AG08396 (cell line): ENCODE measurements around the gene MTIF2.
"Not testable (repeated sequence)": the region's sequence is repeated elsewhere in the genome, so short reads cannot be mapped to it uniquely, and the experiment has no call there.

ENCODE experiments used
- DNase-seq: peaks from one replicate; pipeline ENCODE4 v3.0.0; 2012; ENCODE audit warnings: low spot score, mixed read lengths

MTIF2 gene

DNA sequence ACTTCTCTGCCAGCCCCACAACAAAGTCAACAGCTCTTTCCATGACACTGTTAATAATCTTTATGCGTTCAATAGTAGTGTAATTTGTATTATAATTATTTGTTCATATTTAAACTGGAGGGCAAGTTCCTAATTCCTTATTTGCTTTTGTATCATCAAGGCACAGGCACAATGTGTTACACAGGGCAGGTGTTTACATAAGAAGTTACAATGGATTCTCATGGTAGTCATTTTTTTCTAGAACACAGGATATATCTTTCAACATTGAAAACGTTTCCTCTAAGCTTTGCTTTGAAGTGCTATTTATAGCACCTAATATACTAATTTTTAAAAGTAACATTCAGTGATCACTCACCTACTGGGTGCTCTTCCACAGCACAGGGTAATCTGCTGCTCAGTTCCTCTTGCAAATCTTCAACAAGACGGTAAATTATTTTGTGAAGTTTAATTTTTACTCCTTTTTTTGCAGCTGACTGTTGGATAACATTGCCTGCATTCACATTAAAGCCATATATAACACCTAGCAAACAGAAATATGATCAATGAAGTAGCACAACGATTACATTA lies 29.3 kb downstream of the MTIF2 start:
- DNase-seq: no peak

DNA sequence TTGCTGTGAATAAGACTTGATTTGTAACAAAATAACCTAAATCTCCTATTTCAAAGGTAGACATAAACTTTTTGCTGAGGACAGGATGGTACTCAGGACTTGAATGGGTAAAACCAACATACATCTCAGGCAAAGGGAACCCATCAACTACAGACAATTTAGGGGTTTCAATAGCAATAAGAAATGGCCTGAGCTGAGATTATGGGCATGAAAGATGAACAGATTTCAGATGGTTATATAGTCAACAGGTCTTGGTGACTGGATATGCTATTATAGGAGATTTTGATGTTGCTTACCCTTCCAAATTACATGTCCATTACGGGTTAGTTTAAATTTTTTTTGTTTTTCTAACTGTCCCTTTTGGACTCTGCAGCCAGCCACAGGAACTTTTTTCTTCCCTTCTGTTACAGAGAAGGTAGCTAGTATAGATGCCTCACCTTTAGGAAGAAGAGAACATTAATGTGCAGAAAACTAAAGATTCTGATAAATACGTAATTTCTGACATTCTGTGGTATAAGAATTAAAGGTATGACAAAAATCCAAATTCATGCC lies 32.0 kb downstream of the MTIF2 start:
- DNase-seq: no peak

DNA sequence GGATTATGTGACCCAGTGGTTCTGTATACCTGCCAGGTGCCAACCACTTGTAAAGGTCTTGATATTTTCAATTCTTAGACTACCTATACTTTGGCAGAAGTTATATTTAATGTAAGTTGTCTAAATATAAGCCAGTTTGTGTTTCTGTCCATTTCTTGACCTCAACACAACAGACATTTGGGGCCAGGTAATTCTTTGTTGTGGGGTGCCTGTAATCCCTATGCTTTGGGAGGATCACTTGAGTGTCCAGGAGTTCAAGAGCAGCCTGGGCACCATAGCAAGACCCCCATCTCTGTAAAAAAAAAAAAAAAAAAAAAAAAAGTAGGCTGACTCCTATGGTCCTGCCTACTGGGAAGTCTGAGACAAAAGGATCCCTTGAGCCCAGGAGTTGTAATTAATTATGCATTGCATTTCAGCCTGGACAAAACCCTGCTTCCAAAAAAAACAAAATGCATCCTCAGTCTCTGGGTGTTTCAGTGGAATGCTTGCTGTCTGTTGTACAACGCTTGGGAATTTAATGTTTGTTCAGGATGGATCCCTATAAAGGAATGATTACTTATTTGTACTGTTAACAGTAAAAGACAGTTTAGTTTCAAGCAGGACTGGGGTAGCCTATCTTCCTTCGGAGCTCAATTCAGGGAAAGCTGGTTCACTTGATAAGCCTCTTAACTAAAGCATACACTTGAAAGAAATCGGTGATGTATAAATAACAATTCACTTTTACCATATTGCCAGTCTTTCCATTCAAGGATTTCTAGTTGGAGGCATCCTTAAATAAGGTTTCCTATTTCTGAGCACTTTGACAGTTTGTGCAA lies 33.1 kb downstream of the MTIF2 start:
- DNase-seq: no peak

DNA sequence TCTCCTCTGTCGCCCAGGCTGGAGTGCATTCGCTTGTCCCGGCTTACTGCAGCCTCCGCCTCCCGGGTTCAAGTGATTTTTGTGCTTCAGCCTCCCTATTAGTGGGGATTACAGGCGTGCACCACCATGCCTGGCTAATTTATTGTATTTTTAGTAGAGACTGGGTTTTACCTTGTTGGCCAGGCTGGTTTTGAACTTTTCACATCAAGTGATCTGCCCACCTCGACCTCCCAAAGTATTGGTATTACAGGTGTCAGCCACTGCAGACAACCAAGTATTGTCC lies 35.4 kb downstream of the MTIF2 start:
- no peak for DNase-seq

DNA sequence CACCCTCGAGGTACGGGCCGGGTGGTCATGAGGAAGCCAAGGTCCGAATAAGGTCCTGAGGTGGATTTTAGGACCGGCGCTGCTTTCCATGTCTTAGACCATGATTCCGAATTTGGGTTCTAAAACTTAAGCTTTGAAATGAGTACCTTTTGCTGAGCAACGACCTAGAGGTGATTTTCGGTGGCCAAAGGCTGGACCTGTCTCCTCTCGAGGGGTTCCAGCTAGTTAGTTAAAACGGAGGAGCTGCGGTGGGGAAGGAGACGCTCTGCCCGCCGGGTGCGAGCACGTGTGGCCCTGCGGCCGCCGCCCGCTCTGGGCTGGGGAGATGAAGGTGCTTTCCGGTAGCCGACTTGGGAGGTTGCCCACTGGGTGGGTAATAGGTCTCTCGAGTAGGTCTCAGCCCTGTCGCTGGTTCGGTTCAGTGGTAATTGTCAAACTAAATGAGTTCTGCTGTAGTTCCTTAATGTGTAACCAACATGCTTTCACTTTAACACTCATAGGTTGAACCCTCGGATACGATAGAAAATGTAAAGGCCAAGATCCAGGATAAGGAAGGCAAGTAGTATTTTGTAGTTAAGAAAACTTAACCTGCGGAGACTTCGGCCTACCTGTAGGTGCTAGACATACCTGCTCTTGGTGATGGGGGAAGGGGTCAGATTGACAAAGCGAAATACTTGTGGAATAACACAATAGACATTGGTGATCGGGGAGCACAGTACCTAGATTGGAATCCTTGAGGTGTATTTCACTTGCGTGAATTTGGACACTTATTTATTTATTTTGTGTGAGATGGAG lies 36.0 kb downstream of the MTIF2 start:
- DNase-seq: peak; percentile 39

DNA sequence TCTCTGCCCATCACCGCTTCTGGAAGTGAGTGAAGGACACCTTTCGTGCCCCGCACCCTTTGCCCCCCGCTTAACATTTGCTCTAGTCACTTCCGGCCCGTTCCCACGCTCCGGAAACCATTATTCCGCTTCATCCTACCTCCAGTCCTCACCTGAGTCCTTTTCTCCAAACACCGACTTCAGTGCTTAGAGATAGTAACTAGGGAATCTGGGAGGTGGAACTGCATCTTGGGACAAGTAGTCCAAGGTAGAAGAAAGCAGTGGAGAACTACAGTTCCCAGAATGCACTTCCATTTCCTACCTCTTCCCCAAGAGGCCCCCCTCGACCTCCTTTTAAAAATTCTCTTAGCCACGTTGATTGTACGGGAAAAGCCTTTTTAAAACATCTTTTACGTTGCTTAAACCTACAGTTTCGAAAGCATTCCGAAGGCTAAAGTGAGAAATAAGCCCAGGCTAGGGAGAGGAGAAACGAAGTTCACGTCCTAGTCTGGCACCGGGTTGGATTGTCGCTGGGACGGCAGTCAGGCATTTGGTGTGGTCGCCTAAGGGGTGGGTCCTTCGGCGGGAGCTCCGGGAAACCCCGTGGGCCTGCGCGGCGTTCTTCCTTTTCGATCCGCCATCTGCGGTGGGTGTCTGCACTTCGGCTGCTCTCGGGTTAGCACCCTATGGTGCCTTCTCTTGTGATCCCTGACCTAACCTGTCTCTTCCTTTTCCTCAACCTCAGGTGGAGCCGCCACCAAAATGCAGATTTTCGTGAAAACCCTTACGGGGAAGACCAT lies 36.8 kb downstream of the MTIF2 start, which contains the start of the genes CLHC1 and RPS27A:
CLHC1 (minus strand) TSS at position 210 of the 779 bp plus-strand sequence. CDS start 9,882 bp downstream, outside the sequence.
RPS27A (plus strand) TSS at position 605 of the 779 bp plus-strand sequence; CDS start at position 742, 137 bp downstream.
- peak; percentile 89 for DNase-seq

DNA sequence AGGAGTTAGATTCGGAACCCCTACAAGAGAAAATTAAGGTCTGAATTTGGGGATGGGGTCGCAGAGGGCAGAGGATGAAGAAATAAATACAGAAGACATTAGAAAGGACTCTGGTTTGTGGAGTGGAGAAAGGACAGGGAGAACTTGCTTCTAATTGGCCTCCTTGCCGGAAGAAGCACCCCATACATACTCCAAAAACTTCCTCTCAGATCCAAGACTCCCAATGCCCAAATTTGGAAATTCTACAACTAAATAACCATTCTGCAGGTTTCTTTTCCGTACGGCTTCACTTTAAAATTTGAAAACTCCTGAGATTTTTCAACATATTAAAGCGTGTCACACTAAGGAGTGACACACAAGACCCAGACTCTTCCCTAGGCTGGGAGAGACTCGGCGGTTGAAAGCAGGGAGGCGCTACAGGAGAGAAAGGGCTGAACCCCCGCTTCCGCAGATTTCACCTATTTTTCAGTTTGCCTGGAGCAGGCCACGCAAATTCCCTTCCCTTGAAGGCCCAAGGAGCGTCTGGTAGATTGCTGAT lies 37.4 kb downstream of the MTIF2 start:
- DNase-seq: peak; percentile 33

DNA sequence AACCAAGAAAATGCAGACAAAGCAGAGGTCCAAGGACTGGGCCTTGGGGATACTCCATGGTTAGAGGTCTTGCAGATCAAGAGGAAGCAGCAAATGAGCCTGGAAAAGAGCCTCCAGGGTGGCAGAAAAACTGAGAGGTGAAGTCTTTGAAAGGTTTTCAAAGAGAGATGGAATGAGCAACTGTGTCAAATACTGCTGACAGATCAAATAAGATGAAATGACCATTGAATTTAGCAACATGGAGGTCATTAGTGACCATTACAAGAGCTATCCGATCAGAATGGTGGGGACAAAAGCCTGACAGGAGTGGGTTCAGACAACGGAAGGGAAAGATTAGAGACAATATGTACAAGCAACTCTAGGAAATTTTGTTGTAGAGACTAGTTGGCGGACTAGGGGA lies 38.5 kb downstream of the MTIF2 start:
- DNase-seq: no peak

DNA sequence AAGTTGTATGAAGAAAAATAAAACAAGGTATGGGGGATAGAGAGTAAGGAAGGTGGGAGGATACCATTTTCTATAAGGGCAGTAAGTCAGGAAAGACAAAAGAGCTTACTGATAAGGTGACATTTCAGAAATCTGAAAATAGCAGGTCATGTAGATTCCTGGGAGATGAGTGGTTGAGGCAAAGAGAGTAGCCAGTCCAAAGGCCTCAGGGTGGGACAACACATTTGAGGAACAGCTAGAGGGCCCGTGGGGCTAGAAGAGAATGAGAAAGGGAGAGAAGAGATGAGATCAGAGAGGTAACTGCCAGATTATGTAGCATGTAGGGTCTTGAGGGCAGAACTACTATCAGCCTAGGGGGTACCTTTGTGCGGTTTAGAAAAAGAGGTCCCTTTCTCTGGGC lies 39.8 kb downstream of the MTIF2 start:
- no peak for DNase-seq

DNA sequence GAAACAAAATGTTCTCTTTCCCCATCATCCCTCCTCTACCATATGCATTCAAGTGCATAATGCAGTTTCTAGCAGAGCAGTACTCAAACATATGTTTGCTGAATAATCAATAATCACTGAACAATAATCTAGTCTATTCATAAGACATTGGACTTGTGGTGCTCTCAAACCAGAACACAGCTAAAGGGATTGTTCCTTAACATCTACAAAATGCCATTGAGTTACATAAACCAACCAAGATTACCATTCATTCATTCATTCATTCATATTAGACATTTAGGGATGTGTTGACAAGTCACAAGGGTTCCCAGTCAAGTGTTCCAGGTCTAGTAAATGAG lies 40.8 kb downstream of the MTIF2 start:
- DNase-seq: no peak

DNA sequence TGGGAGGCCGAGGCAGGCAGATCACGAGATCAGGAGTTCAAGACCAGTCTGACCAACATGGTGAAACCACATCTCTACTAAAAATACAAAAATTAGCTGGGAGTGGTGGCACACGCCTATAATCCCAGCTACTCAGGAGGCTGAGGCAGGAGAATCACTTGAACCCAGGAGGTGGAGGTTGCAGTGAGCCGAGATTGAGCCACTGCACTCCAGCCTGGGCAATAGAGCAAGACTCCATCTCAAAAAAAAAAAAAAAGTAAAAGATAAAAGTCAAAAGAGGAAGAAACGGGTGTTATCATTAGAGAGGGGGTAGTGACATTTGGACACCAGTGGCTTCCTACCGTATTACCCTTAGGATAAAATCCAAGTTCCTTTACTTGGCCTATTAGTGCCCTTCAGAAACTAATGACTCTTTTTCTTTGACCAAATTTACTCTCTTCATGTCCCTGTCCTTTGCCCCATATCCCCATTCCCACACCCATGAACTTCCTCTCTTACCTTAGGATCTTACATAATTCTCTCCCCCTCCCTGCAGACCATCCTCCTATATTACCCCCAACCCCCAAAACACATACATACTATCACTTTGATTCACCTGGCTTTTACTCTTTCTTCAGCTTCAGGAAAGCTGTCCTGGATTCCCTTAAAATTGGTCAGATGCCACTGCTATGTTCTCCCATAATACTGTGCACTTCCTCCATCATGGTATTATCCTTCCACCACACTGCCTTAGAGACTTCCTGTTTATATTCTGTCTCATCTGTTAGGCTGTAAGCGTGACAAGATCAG lies 41.4 kb downstream of the MTIF2 start:
- not testable (repeated sequence) for DNase-seq

DNA sequence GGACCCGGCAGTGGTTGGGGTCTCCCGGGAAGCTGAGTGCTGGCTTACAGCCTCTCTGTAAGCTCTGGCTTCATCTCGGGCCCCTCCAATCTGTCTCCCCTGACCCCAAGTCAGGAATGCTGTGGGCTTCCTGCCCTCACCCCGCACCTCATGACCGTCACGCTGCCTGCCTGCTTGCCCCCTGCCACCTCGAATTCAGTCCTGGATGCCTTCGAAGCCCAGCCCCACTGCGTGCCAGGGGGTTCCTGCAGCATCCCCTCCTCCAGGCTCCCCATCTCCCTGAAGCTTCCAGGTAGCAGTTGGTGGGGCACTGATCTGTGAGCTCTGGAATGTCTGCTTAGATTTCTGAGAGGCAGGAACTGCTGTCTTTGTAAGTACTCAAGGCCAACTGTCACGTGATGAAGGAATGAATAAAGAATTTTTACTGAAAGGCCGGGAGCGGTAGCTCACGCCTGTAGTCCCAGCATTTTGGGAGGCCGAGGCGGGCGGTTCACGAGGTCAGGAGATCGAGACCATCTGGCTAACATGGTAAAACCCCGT lies 43.5 kb downstream of the MTIF2 start:
- no peak for DNase-seq

DNA sequence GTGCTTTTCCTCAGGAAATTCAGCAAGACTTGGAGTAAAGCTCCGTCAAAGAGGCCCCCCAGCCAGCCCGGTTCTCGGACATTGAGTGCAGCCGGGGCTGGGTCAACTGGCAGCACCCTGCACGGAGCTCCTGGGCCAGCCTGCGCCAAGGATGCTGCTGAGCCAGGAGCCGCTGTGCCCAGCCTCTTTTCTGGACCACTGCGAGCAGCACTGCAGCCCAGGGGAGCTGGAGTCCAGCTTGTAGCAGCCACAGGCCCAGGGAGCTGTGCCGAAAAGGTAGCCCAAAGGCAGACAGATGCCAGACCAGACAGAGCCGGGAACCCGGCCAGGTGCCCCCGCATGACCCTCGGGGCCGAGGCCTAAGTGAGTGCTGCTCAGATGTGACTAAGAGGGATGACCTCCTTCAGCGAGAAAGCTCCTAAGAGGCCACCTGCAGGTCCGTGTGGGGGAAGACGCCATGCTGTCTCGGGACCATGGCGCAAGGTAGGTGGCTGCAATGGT lies 44.2 kb downstream of the MTIF2 start:
- DNase-seq: no peak

DNA sequence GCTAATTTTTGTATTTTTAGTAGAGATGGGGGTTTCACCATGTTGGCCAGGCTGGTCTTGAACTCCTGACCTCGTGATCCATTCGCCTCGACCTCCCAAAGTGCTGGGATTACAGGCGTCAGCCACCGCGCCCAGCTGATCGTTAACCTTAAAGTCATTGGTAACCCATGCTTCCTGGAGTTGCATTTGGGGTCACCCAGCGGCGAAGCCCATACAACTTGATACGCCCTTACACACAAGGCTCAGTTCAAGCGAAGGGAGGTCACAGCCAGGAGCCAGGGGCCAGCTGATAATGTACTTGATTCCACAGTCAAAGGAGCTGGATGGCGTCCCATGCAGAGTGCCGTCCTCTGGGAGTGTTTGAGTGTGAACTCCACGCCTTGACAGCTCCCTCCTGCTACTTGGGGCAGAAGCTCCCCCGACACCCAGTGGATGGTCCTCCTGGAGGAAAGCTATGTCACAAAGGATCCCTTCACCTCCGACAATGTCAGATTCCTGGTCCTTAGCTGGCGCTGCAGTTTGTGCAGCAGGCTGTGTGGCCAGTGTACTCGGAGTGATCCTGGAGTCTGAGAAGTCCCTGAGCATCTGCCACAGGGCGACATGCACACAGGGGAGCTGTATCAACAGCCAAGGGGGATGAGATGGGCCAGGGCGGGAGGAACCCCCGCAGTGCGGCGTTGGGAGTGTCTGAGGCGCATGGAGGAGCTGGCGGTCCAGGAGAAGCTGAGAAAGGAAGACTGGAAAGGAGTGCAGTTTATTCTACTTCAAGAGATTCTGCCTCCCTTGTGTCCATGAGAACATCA lies 44.9 kb downstream of the MTIF2 start:
- no peak for DNase-seq

DNA sequence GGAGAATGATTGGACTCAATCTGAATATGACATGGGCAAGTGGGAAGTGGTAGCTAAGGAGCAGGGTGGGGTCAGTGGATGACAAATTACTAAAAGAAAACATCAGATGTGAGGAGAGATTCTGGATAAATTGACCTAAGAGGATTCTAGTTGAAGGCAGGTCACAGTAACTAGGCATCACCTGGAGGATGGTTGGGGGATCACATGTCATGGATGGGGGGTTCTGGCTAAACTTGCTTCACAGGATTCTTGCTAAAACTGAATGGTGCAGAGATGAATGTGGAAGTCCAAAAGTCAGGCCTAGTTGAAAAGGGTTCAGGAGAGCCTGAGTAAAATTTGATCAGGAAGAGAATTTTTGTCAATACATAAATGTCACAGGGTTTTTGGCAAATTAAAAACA lies 55.2 kb downstream of the MTIF2 start:
- no peak for DNase-seq

DNA sequence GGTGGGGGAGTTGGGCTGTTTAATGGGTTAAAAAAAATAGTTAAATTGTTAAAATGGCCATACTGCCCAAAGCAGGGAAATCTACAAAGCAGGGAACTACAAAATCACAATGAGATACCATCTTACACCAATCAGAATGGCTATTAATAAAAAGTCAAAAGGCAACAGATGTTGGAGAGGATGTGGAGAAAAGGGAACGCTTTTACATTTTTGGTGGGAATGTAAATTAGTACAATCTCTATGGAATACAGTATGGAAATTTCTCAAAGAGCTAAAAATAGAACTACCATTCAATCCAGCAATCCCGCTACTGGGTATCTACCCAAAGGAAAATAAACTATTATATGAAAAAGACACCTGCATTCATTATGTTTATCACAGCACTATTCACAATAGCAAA lies 64.1 kb downstream of the MTIF2 start:
- DNase-seq: no peak

DNA sequence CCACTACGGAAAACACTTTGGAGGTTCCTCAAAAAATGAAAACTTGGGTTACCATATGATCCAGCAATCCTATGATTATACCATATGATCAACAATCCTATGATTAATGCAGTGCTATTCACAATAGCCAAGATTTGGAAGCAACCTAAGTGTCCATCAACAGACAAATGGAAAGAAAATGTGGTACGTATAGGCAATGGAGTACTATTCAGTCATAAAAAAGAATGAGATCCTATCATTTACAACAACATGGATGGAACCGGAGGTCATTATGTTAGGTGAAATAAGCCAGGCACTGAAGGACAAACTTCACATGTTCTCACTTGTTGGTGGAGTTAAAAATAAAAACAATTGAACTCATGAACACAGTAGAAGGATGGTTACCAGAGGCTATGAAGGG lies 64.5 kb downstream of the MTIF2 start:
- DNase-seq: no peak

DNA sequence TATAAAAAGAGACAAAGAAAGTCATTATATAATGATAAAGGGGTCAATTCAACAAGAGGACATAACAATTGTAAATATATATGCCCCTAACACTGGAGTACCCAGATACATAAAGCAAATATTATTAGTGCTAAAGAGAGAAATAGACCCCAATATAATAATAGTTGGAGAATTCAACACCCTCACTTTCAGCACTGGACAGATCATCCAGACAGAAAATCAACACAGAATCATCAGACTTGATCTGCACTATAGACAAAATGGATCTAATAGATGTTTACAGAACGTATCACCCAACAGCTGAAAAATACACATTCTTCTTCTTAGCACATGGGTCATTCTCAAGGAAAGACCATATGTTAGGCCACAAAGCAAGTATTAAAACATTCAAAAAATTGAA lies 68.6 kb downstream of the MTIF2 start:
- no peak for DNase-seq

DNA sequence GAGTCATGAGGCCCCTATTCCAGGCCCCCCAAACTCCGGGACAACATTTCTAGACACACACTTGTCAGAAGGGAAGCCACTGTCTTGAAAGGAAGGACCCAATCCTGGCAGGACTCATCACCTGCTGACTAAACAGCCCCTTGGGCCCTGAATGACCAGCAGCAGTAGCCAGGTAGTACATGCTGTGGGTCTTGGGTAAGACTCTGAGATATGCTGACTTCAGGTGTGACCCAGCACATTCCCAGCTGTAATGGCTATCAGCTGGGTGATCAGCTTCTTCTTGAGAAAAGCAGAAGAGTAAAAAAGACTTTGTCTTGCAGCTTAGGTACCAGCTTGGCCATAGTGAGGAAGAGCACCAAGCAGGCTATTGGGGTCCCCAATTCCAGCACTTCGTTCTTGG lies 72.5 kb downstream of the MTIF2 start:
- no peak for DNase-seq

DNA sequence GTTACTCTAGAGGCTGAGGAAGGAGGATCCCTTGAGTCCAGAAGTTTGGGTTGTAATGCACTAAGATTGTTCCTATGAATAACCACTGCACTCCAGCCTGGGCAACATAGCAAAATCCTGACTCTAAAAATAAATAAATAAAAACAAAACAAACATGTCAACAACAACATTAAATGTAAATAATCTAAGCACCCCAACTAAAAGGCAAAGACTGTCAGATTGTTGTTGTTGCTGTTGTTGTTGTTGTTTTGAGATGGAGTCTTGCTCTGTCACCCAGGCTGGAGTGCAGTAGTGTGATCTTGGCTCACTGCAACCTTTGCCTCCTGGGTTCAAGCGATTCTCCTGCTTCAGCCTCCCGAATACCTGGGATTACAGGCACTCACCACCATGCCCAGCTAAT lies 77.1 kb downstream of the MTIF2 start:
- not testable (repeated sequence) for DNase-seq
